Sigmoid colon (tissue), 4 donors: Measurements from ENCODE around the gene PTH1R.

Source experiments
- EP300 ChIP-seq, 4 donors: sonication (generic); formaldehyde crosslinking; IDR thresholded peaks; one replicate each; pipeline ENCODE4 v1.6.1; 2017; ENCODE audit warnings: antibody characterized with exemption in 4 of 4
- POLR2AphosphoS5 ChIP-seq, 4 donors: sonication (generic); formaldehyde crosslinking; IDR thresholded peaks; one replicate each; pipeline ENCODE4 v1.6.1; 2017; ENCODE audit warnings: antibody characterized with exemption in 4 of 4
- TF ChIP-seq, protein P1 (sequence below), 4 experiments: fragments of 450-650 bp in 3 of 4; fragments of 200-600 bp in 1 of 4; IDR thresholded peaks; one replicate each; pipeline ENCODE4 v1.5.1; 2016 to 2019; ENCODE audit warnings: antibody characterized with exemption in 4 of 4, mild to moderate bottlenecking in 3 of 4, moderate library complexity in 2 of 4

DNA sequence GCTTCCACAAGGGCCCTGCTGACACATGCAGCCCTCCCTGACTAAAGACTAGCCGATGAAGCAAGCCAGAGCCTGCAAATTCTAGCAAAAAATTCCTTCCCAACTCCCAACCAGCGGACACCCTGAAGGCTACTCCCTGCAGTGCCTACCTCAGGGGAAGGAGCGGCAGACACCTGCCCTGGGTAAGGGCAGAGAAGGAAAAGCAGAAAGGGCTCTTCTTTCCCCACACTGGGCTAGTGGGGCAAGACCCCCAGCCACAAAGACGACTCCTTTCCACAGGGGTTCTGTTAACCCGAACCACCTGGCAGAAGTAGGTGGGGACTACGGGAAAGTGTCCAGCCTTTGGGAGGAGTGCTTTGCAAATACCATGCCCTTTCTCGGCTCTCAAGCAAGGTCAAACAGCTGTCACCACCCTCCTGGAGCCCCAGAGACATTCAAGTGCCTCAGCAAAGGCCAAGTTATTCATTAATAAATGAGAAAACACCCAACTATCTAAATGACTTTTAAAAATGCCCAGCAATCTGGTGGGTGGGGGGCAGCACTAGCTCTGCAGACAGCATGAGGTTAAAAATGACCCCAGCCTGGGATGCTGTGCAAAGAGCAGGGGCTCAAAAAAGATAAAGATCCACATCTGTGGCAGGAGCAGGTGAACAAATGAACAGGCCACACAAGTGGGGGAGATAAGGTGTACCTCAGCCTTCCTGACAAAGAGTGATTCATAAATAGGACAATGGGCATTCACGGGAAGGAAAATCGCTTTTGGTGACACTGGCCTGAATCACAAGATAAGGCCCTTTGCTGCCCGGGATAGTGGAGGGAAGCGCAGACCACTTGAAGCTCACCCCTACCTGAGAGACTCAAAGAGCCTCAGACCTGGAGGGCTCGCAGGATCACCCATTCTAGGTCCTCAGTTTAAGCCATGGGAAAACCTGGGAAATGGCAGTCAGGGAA lies 66.0 kb downstream of the PTH1R start:
- TF ChIP-seq, protein P1, sequence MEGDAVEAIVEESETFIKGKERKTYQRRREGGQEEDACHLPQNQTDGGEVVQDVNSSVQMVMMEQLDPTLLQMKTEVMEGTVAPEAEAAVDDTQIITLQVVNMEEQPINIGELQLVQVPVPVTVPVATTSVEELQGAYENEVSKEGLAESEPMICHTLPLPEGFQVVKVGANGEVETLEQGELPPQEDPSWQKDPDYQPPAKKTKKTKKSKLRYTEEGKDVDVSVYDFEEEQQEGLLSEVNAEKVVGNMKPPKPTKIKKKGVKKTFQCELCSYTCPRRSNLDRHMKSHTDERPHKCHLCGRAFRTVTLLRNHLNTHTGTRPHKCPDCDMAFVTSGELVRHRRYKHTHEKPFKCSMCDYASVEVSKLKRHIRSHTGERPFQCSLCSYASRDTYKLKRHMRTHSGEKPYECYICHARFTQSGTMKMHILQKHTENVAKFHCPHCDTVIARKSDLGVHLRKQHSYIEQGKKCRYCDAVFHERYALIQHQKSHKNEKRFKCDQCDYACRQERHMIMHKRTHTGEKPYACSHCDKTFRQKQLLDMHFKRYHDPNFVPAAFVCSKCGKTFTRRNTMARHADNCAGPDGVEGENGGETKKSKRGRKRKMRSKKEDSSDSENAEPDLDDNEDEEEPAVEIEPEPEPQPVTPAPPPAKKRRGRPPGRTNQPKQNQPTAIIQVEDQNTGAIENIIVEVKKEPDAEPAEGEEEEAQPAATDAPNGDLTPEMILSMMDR (IDR thresholded peaks at IDR 0.05): no peak
- TF ChIP-seq POLR2AphosphoS5 (IDR thresholded peaks at IDR 0.05) (no peak), EP300 (IDR thresholded peaks at IDR 0.05) (no peak)
